Liver (tissue), 9 donors: ENCODE data around the gene HES3. TPM values are rescaled to one million over a fixed set of nuclear protein-coding genes. Genes with fewer than 3 reads are reported as not detected.

Experiments used
- DNase-seq: peaks from one replicate; pipeline ENCODE4 v3.0.0-alpha.2; 2017; ENCODE audit warnings: low spot score
- H3K27ac ChIP-seq, 2 donors: one replicate each; pipeline ENCODE4 v1.7.0; 2013; ENCODE audit warnings: inconsistent platforms in 2 of 2, low read length in 2 of 2, control low read depth in 1 of 2, low read depth in 1 of 2, mild to moderate bottlenecking in 1 of 2
- H3K27me3 ChIP-seq, 4 donors: one replicate each; pipeline versions ENCODE4 v1.6.1 to v1.7.0; 2013; ENCODE audit warnings: low read length in 3 of 4, inconsistent platforms in 1 of 4, mild to moderate bottlenecking in 1 of 4, moderate library complexity in 1 of 4; ENCODE audit not compliant: control insufficient read depth in 4 of 4, insufficient read depth in 4 of 4
- H3K36me3 ChIP-seq, 4 donors: one replicate each; pipeline versions ENCODE4 v1.6.1 to v1.7.0; 2013; ENCODE audit warnings: low read length in 3 of 4, mild to moderate bottlenecking in 3 of 4, low read depth in 1 of 4, moderate library complexity in 1 of 4; ENCODE audit not compliant: control insufficient read depth in 4 of 4, insufficient read depth in 3 of 4
- H3K4me1 ChIP-seq, 4 donors: one replicate each; pipeline versions ENCODE4 v1.6.1 to v1.7.0; 2013; ENCODE audit warnings: low read length in 3 of 4, mild to moderate bottlenecking in 3 of 4, moderate library complexity in 1 of 4; ENCODE audit not compliant: control insufficient read depth in 4 of 4, insufficient read depth in 4 of 4
- H3K4me3 ChIP-seq, 3 donors: one replicate each; pipeline versions ENCODE4 v1.6.1 to v1.7.0; 2013; ENCODE audit warnings: low read length in 3 of 3, control low read depth in 1 of 3, low read depth in 1 of 3, mild to moderate bottlenecking in 1 of 3
- H3K9ac ChIP-seq, 2 donors: one replicate each; pipeline ENCODE4 v1.7.0; 2013; ENCODE audit warnings: low read length in 2 of 2, mild to moderate bottlenecking in 2 of 2, moderate library complexity in 2 of 2, control low read depth in 1 of 2, low read depth in 1 of 2
- H3K9me3 ChIP-seq, 4 donors: one replicate each; pipeline versions ENCODE4 v1.6.1 to v1.7.0; 2013; ENCODE audit warnings: low read length in 3 of 4; ENCODE audit not compliant: control insufficient read depth in 4 of 4
- EGR1 ChIP-seq, 2 donors: IDR thresholded peaks; 2 replicates each; pipeline ENCODE4 v1.6.1; 2016 to 2018; ENCODE audit warnings: antibody characterized with exemption in 2 of 2, low read depth in 2 of 2
- FOXA2 ChIP-seq: IDR thresholded peaks from 2 replicates; pipeline ENCODE4 v1.6.1; 2016; ENCODE audit warnings: antibody characterized with exemption
- GABPA ChIP-seq, 2 donors: IDR thresholded peaks in 1 of 2; conservative IDR thresholded peaks in 1 of 2; 2 replicates each; pipeline ENCODE4 v1.6.1; 2016; ENCODE audit warnings: antibody characterized with exemption in 2 of 2, mild to moderate bottlenecking in 1 of 2, moderate library complexity in 1 of 2
- HNF4A ChIP-seq, 2 donors: conservative IDR thresholded peaks; 2 replicates each; pipeline ENCODE4 v1.6.1; 2016; ENCODE audit warnings: antibody characterized with exemption in 2 of 2, mild to moderate bottlenecking in 2 of 2
- HNF4G ChIP-seq: IDR thresholded peaks from 2 replicates; pipeline ENCODE4 v1.6.1; 2016; ENCODE audit warnings: antibody characterized with exemption
- JUND ChIP-seq, 2 donors: IDR thresholded peaks; 2 replicates each; pipeline ENCODE4 v1.6.1; 2016; ENCODE audit warnings: antibody characterized with exemption in 2 of 2
- NR2F2 ChIP-seq: IDR thresholded peaks from 2 replicates; pipeline ENCODE4 v1.6.1; 2016; ENCODE audit warnings: antibody characterized with exemption
- RAD21 ChIP-seq, 2 donors: IDR thresholded peaks; 2 replicates each; pipeline ENCODE4 v1.6.1; 2016; ENCODE audit warnings: antibody characterized with exemption in 2 of 2, mild to moderate bottlenecking in 2 of 2
- RXRA ChIP-seq, 2 donors: IDR thresholded peaks; 2 replicates each; pipeline ENCODE4 v1.6.1; 2017 to 2018; ENCODE audit warnings: antibody characterized with exemption in 2 of 2, mild to moderate bottlenecking in 1 of 2
- SP1 ChIP-seq: IDR thresholded peaks from 2 replicates; pipeline ENCODE4 v1.6.1; 2018; ENCODE audit warnings: antibody characterized with exemption, mild to moderate bottlenecking
- TAF1 ChIP-seq: conservative IDR thresholded peaks from 2 replicates; pipeline ENCODE4 v1.6.1; 2016; ENCODE audit warnings: antibody characterized with exemption, mild to moderate bottlenecking
- YY1 ChIP-seq: IDR thresholded peaks from 2 replicates; pipeline ENCODE4 v1.6.1; 2016; ENCODE audit warnings: antibody characterized with exemption, mild to moderate bottlenecking
- WGBS: extraction: QIAGEN DNeasy Blood & Tissue Kit; methylation state at CpG from one replicate; pipeline ENCODE4 v1.1.7; 2013; 5-methylcytosine and 5-hydroxymethylcytosine counted together
- polyA plus RNA-seq, 2 donors: library from polyadenylated mRNA; stranded (reverse) in 1 of 2; unstranded in 1 of 2; fragments of 200-250 nt in 1 of 2; fragments of >200 nt in 1 of 2; fragmentation: Nextera tagmentation in 1 of 2; extraction: Ambion mirVana in 1 of 2; gene quantifications; one replicate each; pipeline versions ENCODE4 v1.2.1 to v1.2.3, GENCODE V29; 2013 to 2015
- total RNA-seq, 2 donors: library from RNA; depleted of rRNA; stranded (reverse); fragments of >200 nt; gene quantifications; one replicate each; pipeline ENCODE4 v1.2.3, GENCODE V29; 2014
- TF ChIP-seq, protein P1 (sequence below): IDR thresholded peaks from 2 replicates; pipeline ENCODE4 v1.6.1; 2016; ENCODE audit warnings: antibody characterized with exemption, mild to moderate bottlenecking
- TF ChIP-seq, protein P2 (sequence below): fragments of 150-350 bp; IDR thresholded peaks from 2 replicates; pipeline ENCODE4 v1.5.1; 2017; ENCODE audit warnings: improper control_type of control experiment, low read depth, low read length; ENCODE audit not compliant: missing input control
- TF ChIP-seq, protein P3 (sequence below): IDR thresholded peaks from 2 replicates; pipeline ENCODE4 v1.6.1; 2016; ENCODE audit warnings: antibody characterized with exemption
- TF ChIP-seq, protein P4 (sequence below): IDR thresholded peaks from 2 replicates; pipeline ENCODE4 v1.6.1; 2016; ENCODE audit warnings: antibody characterized with exemption
- donor health status: healthy.
- donor health status: healthy.
- donor health status: healthy.
- donor health status: healthy.
- donor health status: healthy.

HES3 gene
- total and polyA plus RNA-seq, 4 donors: not detected

DNA sequence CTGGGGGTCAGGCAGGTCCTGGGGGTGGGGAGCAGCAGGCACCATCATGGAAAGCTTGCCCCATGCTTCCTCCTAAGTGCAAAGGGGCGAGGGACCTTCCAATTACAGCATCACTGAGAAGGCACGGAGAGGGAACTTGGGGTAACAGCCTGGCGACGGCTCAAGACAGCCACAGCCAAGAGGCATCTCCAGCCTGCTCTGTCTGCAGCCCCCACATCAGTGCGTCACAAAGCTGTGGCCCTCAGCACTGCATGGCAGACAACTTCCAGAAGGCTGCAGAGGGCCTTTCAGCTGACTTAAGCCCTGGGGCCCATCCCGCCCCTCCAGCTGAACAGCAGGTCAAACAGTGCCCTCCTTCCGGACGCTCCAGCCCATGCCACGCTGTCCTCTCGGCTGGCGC lies 30.1 kb downstream of the HES3 start:
- DNase-seq: no peak
- no peaks in the 10 kb centered on the region for H3K36me3 ChIP-seq
- WGBS: 97% methylated on average over 11 of the region's 11 CpGs
- TF ChIP-seq EGR1 (IDR thresholded peaks at IDR 0.05; ENCODE audit: low read depth in 2 of 2): no peak
- no peaks in the 10 kb centered on the region for H3K27me3 ChIP-seq
- H3K27ac ChIP-seq: no peak overlapping the region
- no peak overlapping the region for H3K9ac ChIP-seq
- H3K4me3 ChIP-seq: no peak overlapping the region
- H3K9me3 ChIP-seq: no peaks in the 10 kb centered on the region
- no peaks in the 10 kb centered on the region for H3K4me1 ChIP-seq

DNA sequence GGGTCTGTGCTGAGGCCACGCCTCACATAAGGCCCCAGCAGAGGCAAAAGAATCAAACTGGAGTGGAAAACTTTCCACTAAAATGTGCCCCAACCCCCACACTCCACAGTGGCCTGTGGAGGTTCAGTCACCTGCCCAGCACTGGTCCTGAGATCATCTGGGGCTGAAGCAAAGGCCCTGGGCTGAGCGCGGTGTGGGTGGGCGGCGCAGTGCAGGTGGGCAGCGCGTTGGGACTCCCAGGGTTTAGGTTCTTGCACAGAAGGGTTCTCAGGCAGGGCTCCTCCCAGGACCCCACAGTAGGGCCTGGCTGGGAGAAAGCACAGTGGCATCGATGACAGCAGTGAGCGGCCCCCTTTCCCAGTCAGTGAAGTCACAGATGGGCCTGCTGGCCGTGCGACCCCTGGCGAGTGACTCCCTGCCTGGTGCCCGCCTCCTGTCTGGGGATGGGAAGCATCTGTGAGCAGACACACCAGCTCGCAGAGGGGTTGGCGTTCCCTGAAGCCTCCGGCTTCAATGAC lies 30.7 kb downstream of the HES3 start:
- H3K4me3 ChIP-seq: no peak overlapping the region
- no peaks in the 10 kb centered on the region for H3K9me3 ChIP-seq
- H3K4me1 ChIP-seq: no peaks in the 10 kb centered on the region
- no peaks in the 10 kb centered on the region for H3K27me3 ChIP-seq
- H3K27ac ChIP-seq: no peak overlapping the region
- H3K36me3 ChIP-seq: no peaks in the 10 kb centered on the region
- no peak for DNase-seq
- no peak for TF ChIP-seq TAF1
- TF ChIP-seq, protein P1, sequence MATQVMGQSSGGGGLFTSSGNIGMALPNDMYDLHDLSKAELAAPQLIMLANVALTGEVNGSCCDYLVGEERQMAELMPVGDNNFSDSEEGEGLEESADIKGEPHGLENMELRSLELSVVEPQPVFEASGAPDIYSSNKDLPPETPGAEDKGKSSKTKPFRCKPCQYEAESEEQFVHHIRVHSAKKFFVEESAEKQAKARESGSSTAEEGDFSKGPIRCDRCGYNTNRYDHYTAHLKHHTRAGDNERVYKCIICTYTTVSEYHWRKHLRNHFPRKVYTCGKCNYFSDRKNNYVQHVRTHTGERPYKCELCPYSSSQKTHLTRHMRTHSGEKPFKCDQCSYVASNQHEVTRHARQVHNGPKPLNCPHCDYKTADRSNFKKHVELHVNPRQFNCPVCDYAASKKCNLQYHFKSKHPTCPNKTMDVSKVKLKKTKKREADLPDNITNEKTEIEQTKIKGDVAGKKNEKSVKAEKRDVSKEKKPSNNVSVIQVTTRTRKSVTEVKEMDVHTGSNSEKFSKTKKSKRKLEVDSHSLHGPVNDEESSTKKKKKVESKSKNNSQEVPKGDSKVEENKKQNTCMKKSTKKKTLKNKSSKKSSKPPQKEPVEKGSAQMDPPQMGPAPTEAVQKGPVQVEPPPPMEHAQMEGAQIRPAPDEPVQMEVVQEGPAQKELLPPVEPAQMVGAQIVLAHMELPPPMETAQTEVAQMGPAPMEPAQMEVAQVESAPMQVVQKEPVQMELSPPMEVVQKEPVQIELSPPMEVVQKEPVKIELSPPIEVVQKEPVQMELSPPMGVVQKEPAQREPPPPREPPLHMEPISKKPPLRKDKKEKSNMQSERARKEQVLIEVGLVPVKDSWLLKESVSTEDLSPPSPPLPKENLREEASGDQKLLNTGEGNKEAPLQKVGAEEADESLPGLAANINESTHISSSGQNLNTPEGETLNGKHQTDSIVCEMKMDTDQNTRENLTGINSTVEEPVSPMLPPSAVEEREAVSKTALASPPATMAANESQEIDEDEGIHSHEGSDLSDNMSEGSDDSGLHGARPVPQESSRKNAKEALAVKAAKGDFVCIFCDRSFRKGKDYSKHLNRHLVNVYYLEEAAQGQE: no peak
- no peak for TF ChIP-seq EGR1 (IDR thresholded peaks at IDR 0.05; ENCODE audit: low read depth in 2 of 2)
- TF ChIP-seq HNF4G: no peak
- TF ChIP-seq RXRA (IDR thresholded peaks at IDR 0.05): no peak
- no peak for TF ChIP-seq GABPA (IDR thresholded peaks at IDR 0.05 in 1 of 2, conservative IDR thresholded peaks at IDR 0.05 in 1 of 2)
- TF ChIP-seq, protein P2, sequence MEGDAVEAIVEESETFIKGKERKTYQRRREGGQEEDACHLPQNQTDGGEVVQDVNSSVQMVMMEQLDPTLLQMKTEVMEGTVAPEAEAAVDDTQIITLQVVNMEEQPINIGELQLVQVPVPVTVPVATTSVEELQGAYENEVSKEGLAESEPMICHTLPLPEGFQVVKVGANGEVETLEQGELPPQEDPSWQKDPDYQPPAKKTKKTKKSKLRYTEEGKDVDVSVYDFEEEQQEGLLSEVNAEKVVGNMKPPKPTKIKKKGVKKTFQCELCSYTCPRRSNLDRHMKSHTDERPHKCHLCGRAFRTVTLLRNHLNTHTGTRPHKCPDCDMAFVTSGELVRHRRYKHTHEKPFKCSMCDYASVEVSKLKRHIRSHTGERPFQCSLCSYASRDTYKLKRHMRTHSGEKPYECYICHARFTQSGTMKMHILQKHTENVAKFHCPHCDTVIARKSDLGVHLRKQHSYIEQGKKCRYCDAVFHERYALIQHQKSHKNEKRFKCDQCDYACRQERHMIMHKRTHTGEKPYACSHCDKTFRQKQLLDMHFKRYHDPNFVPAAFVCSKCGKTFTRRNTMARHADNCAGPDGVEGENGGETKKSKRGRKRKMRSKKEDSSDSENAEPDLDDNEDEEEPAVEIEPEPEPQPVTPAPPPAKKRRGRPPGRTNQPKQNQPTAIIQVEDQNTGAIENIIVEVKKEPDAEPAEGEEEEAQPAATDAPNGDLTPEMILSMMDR: no peak
- TF ChIP-seq FOXA2: no peak
- no peak for TF ChIP-seq SP1
- TF ChIP-seq HNF4A (conservative IDR thresholded peaks at IDR 0.05): no peak
- TF ChIP-seq, protein P3, sequence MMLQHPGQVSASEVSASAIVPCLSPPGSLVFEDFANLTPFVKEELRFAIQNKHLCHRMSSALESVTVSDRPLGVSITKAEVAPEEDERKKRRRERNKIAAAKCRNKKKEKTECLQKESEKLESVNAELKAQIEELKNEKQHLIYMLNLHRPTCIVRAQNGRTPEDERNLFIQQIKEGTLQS: no peak
- TF ChIP-seq, protein P4, sequence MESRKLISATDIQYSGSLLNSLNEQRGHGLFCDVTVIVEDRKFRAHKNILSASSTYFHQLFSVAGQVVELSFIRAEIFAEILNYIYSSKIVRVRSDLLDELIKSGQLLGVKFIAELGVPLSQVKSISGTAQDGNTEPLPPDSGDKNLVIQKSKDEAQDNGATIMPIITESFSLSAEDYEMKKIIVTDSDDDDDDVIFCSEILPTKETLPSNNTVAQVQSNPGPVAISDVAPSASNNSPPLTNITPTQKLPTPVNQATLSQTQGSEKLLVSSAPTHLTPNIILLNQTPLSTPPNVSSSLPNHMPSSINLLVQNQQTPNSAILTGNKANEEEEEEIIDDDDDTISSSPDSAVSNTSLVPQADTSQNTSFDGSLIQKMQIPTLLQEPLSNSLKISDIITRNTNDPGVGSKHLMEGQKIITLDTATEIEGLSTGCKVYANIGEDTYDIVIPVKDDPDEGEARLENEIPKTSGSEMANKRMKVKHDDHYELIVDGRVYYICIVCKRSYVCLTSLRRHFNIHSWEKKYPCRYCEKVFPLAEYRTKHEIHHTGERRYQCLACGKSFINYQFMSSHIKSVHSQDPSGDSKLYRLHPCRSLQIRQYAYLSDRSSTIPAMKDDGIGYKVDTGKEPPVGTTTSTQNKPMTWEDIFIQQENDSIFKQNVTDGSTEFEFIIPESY: no peak
- TF ChIP-seq YY1: no peak
- no peak for TF ChIP-seq NR2F2
- no peak for TF ChIP-seq JUND (IDR thresholded peaks at IDR 0.05)
- no peak for TF ChIP-seq RAD21 (IDR thresholded peaks at IDR 0.05)
- 97% methylated on average over 16 of the region's 16 CpGs for WGBS
- H3K9ac ChIP-seq: no peak overlapping the region
